D721Med (cell line): ENCODE results near the gene ZNF710.

Experiments used
- DNase-seq: peaks from one replicate; pipeline ENCODE4 v3.0.0; 2011; ENCODE audit warnings: low spot score; ENCODE audit not compliant: insufficient read length
- FAIRE-seq: peaks from 2 replicates; lab custom pipeline; 2011; peaks lifted over from hg19 to GRCh38; lab: Jason Lieb, UNC
- TF ChIP-seq, protein P1 (sequence below): IDR thresholded peaks from 2 replicates; pipeline ENCODE4 v1.5.1; 2012; ENCODE audit warnings: mild to moderate bottlenecking, control low read depth; ENCODE audit not compliant: insufficient read depth; ENCODE audit errors: missing control alignments

Gene ZNF710

DNA sequence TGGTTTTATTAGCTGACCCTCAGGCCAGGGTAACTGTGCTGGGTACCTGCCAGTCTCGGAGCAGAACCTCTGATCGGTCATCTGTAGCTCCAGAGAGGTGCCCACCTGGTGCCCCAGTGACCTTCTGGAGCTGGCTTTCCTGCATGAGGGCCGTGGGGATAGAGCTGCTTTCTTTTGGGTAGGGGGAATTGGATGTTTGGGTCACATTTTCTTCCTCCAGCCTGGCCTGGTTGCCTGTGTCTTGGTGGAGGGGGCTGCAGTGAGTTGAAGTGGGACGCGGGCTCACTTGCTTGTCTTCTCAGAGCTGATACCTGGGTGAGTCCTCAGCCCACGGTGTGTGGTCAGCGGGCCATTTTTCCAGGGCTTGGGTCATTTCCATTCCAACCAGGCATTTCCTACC, 2.6 kb downstream of the ZNF710 start:
- DNase-seq (no peak), FAIRE-seq (no peak)
- TF ChIP-seq, protein P1, sequence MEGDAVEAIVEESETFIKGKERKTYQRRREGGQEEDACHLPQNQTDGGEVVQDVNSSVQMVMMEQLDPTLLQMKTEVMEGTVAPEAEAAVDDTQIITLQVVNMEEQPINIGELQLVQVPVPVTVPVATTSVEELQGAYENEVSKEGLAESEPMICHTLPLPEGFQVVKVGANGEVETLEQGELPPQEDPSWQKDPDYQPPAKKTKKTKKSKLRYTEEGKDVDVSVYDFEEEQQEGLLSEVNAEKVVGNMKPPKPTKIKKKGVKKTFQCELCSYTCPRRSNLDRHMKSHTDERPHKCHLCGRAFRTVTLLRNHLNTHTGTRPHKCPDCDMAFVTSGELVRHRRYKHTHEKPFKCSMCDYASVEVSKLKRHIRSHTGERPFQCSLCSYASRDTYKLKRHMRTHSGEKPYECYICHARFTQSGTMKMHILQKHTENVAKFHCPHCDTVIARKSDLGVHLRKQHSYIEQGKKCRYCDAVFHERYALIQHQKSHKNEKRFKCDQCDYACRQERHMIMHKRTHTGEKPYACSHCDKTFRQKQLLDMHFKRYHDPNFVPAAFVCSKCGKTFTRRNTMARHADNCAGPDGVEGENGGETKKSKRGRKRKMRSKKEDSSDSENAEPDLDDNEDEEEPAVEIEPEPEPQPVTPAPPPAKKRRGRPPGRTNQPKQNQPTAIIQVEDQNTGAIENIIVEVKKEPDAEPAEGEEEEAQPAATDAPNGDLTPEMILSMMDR: no peak

DNA sequence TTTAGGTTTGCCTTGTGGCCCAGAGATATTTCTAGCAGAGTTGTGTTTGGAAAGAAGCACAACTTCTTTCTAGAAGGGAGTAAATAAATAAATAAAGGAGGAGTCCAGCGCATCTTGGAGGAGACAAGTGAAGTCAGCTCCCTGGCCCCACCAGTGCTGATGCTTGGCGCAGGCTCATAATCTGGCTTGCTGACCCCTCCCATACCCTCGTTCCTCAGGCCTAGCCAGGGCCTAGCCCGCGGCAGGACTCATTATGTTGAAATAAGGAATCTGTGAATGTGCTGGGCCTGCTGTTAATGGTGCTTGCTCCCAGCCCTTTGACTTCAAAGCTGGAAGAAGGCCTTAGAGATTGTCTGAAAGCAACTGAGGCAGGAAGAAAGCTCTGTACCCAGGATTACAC, 3.1 kb downstream of the ZNF710 start:
- TF ChIP-seq, protein P1: no peak
- no peak for DNase-seq
- no peak for FAIRE-seq

DNA sequence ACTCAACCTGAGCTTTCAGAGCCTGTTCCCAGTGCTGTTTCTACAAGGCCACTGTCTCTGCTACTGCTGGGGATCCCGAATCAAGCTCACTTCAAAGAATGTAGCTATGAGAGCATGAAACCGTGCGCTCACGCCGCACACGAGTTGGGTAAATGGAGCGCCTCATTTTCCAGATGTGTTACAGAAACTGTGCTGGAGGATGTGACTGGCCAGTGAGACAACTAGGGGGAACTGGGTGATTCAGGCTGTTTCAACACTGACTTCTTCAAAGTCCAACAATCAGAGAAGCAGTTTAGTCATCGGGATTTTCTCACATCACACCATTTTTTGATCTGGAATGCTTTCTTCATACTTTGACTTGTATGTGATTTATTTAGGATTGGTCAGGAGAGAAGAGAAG, 3.5 kb downstream of the ZNF710 start:
- TF ChIP-seq, protein P1: no peak
- DNase-seq (no peak), FAIRE-seq (no peak)

DNA sequence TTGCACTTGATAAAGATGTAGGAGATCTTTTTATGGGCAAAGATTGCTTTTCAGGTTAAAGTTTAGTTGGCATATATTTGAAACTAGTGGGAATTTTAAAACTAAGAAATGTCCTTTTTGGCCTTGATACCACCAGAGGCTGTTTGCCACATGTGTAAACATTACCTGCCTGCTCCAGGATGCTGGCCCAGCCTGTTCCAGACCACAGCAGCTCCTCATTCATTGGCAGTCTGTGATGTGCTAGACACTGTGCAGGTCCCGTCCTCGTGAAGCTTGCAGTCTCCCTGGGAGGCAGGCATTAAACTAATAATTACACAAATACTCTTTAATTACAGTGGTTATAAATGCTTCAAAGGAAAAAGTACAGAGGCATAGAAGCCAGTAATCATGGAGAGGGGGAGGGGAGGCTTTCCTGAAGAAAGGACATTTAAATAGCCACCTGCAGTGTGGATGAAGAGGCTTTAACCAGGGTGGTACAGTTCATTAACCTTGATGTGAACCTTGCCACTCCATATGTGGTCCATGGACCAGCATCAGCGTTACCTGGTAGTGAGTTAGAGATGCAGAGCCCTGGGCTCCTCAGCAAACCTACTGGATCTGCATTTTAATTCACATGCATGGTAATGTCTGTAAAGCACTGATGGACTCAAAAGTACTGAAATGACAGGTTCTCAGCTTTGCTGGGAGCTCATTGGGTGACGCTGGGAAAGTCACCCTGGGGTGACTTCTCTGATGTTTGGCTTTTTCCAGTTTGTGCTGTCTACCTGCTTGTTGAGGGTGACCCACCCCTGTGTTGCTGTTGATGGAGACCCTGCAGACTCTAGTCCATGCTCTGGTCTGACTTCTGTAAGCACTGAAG, 5.3 kb downstream of the ZNF710 start:
- FAIRE-seq (no peak), DNase-seq (no peak)
- TF ChIP-seq, protein P1: no peak

DNA sequence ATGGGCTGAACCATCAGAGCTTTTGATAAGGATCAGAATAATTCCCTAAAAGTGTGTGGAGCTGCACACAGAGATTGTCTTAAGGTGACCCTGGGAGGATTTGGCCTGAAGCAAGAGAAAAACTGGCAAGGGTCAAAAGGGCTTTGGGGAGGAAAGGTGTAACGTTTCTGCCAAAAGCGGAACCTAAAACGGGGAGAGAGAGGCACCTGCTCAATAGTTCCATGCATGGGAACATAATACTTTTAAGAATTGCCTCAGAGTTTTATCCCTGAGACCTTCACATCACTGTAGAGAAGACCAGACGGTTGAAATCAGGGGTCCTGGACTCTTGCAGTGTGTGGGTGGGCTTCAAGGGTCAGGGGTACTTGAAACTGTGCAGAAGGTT, 5.9 kb downstream of the ZNF710 start:
- TF ChIP-seq, protein P1: no peak
- FAIRE-seq (no peak), DNase-seq (no peak)

DNA sequence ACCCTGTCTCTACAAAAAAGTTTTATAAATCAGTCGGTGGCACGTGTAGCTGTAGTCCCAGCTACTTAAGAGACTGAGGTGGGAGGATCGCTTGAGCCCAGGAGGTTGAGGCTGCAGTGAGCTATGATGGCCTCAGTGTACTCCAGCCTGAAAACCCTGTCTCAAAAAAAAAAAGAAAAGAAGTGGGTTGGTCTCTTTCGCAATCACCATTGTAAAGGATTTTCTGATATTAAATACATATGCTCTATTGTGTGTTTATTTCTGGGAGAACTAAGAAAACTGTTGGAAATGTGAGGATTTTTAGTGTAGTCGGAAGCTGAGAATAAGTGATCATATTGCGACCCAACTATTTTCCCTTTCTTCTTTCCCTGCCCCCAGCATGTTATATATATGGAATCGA, 7.5 kb downstream of the ZNF710 start:
- TF ChIP-seq, protein P1: no peak
- DNase-seq (no peak), FAIRE-seq (no peak)

DNA sequence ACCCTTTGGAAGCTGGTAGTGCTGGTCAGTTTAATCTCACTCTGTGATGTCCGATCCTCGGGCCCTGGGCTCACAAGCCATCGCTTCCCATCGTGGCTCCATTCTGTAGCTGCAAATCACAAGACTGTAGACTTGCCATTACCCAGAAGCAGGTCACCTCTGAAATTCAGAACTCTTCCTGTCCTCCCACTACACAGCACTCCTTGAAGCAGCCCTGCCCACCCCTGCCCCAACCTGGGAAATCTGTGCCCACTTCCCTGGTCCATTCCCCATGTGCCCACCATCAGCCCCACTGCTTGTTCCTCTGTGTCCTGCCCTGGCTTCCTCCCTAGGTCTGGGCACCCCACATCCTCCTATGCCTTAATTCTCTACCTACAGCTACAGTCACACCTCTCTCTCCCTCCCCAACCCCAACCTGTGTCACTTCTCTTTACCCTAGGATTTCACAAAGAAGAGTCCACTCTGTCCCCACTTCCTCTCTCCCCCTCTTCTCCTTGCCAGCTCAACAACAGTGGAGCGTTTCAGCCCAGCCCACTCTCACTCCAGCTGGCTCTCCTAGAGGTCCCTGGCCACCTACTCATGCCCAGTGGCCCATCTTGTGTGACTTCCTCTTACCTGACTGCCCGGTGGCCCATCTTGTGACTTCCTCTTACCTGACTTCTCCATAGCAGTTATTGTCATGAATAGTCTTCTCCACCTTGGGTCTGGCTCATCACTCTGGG, 8.3 kb downstream of the ZNF710 start:
- DNase-seq: no peak
- TF ChIP-seq, protein P1: no peak
- FAIRE-seq: no peak
